ENCODE results near the gene DGKQ. TPM values are rescaled to one million over a fixed set of nuclear protein-coding genes. Genes with fewer than 3 reads are reported as not detected.

DGKQ gene
- total and polyA plus RNA-seq, 11 donors: 2.6 to 7.3 (median 4.1) TPM

- Histone ChIP-seq H3K27ac (no peak overlapping the region), H3K27me3 (peaks cover 0 to 26% (median 8%) of the 10 kb centered on the region in 9 donors), H3K4me3 (peak overlapping the region in 9 of 12 donors; percentile 34 to 72 (median 64)), H3K36me3 (no peaks in the 10 kb centered on the region), H3K4me1 (peaks cover 0 to 31% (median 22%) of the 10 kb centered on the region in 12 donors), H3K9me3 (no peaks in the 10 kb centered on the region)
- ATAC-seq: no peak
- TF ChIP-seq, protein P1, sequence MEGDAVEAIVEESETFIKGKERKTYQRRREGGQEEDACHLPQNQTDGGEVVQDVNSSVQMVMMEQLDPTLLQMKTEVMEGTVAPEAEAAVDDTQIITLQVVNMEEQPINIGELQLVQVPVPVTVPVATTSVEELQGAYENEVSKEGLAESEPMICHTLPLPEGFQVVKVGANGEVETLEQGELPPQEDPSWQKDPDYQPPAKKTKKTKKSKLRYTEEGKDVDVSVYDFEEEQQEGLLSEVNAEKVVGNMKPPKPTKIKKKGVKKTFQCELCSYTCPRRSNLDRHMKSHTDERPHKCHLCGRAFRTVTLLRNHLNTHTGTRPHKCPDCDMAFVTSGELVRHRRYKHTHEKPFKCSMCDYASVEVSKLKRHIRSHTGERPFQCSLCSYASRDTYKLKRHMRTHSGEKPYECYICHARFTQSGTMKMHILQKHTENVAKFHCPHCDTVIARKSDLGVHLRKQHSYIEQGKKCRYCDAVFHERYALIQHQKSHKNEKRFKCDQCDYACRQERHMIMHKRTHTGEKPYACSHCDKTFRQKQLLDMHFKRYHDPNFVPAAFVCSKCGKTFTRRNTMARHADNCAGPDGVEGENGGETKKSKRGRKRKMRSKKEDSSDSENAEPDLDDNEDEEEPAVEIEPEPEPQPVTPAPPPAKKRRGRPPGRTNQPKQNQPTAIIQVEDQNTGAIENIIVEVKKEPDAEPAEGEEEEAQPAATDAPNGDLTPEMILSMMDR (IDR thresholded peaks at IDR 0.05): no peak
- TF ChIP-seq POLR2A (IDR thresholded peaks at IDR 0.05): no peak
- intact Hi-C loops (cut with DNase I): no loop called here
- WGBS, 4 donors: 1 to 2% methylated on average over 69 of the region's 69 CpGs; no CpG with 5 or more reads in 2 of the 4 donors
- no peak for DNase-seq
These were observed 38.3 kb upstream of the DGKQ start for GRCh38 chr4:1011666-1012033.

DNA sequence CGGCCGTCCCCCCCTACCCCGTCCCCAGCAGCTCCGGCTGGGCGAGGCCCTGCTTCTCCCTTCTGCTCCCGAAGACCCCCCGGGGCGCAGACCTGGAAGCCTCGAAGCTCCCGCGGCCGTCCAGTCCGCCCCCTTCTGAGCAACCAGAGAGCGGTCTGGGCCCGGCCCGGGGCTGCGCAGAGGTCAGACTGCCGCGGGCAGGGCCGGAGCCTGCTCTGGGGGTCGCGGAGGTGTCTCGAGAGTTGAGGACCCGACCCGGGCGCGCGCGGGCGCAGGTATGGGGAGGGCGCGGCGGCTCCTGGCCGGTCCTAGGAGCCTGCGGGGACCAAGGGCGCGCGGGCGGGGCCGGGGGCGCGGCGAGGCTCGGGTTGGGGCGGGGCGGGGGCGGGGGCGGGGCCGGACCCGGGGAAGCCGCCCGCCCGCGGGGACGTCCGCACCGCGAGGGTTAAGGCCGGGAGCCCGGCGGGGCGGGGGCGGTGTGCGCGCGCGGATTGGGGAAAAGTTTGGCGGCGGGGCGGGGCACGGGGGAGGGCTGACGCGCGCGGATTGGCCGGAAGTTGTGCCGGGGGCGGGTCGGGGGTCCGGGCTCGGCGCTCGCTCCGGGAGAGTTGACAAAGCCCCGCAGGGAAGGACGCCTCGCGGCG, 37.8 kb upstream of the DGKQ start, which contains the start of gene FGFRL1:
Gene FGFRL1, plus strand, starts transcription at position 605 of the 644 bp plus-strand sequence. CDS start 860 bp downstream, outside the sequence.
- 0 to 4% (median 1%) methylated on average over 3 to 89 of the region's 89 CpGs for WGBS, 4 donors
- intact Hi-C loops (cut with DNase I): no loop called here
- DNase-seq (peak; percentile 93 to 96 (median 94)), ATAC-seq (peak; percentile 68 to 83 (median 70))
- TF ChIP-seq POLR2A (IDR thresholded peaks at IDR 0.05): no peak
- TF ChIP-seq, protein P1 (IDR thresholded peaks at IDR 0.05): no peak
- H3K9me3 ChIP-seq: no peaks in the 10 kb centered on the region
- H3K36me3 ChIP-seq: no peaks in the 10 kb centered on the region
- peaks cover 0 to 29% (median 8%) of the 10 kb centered on the region in 9 donors for H3K27me3 ChIP-seq
- H3K4me3 ChIP-seq: peak within 1 kb of the TSS; percentile 23 to 72 (median 62)
- H3K27ac ChIP-seq: peak within 1 kb of the TSS in 8 of 12 donors; percentile 6 to 76 (median 42)
- H3K4me1 ChIP-seq: peaks cover 0 to 31% (median 22%) of the 10 kb centered on the region in 12 donors

DNA sequence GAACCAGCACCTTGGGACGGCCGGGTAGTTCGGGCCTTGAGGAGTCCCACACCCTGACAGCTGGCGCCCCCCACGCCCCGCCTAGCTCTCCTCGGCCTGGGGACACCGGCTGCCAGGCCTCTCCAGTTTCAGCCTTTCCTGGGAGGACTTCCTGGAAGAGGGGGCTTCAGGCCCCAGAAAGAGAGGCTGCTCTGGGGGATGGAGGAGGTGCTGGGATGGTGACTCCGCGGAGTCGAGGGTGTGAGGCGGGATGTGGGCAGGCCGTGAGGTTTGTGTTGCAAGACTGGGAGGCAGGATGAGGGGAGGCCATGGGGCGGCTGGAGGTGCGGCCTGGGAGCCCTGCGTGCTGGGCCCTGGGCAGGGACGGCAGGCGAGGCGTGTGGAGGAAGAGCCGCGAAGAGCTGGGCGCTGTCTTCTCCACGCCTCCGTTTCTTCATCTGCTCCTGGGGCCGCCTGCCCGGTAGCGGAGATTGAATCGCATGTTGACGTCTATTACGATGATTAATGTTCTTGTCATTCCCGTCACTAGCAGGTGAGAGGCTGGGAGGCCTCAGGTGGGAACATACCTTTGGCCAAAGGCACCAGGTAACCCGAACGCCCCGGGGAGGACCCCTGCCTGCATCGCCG, 37.1 kb upstream of the DGKQ start:
- ATAC-seq: peak in 3 of 4 donors; percentile 25 to 56 (median 48)
- H3K9me3 ChIP-seq: no peaks in the 10 kb centered on the region
- H3K4me1 ChIP-seq: peaks cover 0 to 31% (median 22%) of the 10 kb centered on the region in 12 donors
- H3K4me3 ChIP-seq: peak overlapping the region; percentile 23 to 72 (median 62)
- intact Hi-C loops (cut with DNase I): no loop called here
- TF ChIP-seq POLR2A (IDR thresholded peaks at IDR 0.05): no peak
- TF ChIP-seq, protein P1 (IDR thresholded peaks at IDR 0.05): no peak
- peak in 4 of 5 donors; percentile 35 to 75 (median 60) for DNase-seq
- H3K27me3 ChIP-seq: peaks cover 0 to 33% (median 11%) of the 10 kb centered on the region in 9 donors
- 2 to 3% (median 2%) methylated on average over 21 to 36 of the region's 36 CpGs for WGBS, 4 donors
- H3K27ac ChIP-seq: peak overlapping the region in 8 of 12 donors; percentile 6 to 76 (median 42)
- no peaks in the 10 kb centered on the region for H3K36me3 ChIP-seq
